Measurements from ENCODE around the gene EIF3L. TPM values are rescaled to one million over a fixed set of nuclear protein-coding genes. Genes with fewer than 3 reads are reported as not detected.

Gene EIF3L
- total RNA-seq, 8 experiments from 2014 or later: 381 to 1,095 (median 566) TPM

- Histone ChIP-seq H3K27ac (no peak overlapping the region), H3K4me3 (no peak overlapping the region), H3K4me1 (replicated peaks in 1 of 2) (peaks cover 5 to 17% of the 10 kb centered on the region in 2 donors)
- ATAC-seq (replicated peaks in 6 of 8): peak; percentile 23 to 83 (median 50)
- 60 to 74% (median 68%) methylated on average over 1 to 7 of the region's 9 CpGs; no CpG with 5 or more reads in 6 of the 10 experiments for WGBS, 10 experiments
- in situ Hi-C loops (cut with MboI; ENCODE audit: low pct_unique_long_range_greater_than_20kb in 2 of 9, low sequenced_read_pairs in 9 of 9, unreplicated experiment in 9 of 9): no loop called here
These were observed 49.4 kb downstream of the EIF3L start for GRCh38 chr22:37898441-37899181.

GRCh38 chr22:37904572-37905533 is 55.6 kb downstream of the EIF3L start:
- in situ Hi-C loops (cut with MboI; ENCODE audit: low pct_unique_long_range_greater_than_20kb in 2 of 9, low sequenced_read_pairs in 9 of 9, unreplicated experiment in 9 of 9): no loop called here
- Histone ChIP-seq H3K4me1 (replicated peaks in 1 of 2) (peaks cover 25 to 27% of the 10 kb centered on the region in 2 donors), H3K4me3 (peak overlapping the region in 3 of 5 donors; percentile 54 to 73 (median 58)), H3K27ac (peak overlapping the region; percentile 84 to 90)
- 19 to 100% (median 75%) methylated on average over 1 to 9 of the region's 10 CpGs; no CpG with 5 or more reads in 2 of the 10 experiments for WGBS, 10 experiments
- ATAC-seq (replicated peaks in 6 of 8): peak in 7 of 8 experiments; percentile 47 to 85 (median 81)

- in situ Hi-C loops (cut with MboI; ENCODE audit: low pct_unique_long_range_greater_than_20kb in 2 of 9, low sequenced_read_pairs in 9 of 9, unreplicated experiment in 9 of 9): no loop called here
- WGBS, 10 experiments: no CpG with 5 or more reads among the region's 90 CpGs
- Histone ChIP-seq H3K27ac (peak within 1 kb of the TSS; percentile 84 to 90), H3K4me3 (peak within 1 kb of the TSS; percentile 54 to 77 (median 72)), H3K4me1 (replicated peaks in 1 of 2) (peaks cover 34 to 36% of the 10 kb centered on the region in 2 donors)
- peak; percentile 66 to 94 (median 72) for ATAC-seq (replicated peaks in 6 of 8)
These were observed 56.5 kb downstream of the EIF3L start, which contains the start of gene MICALL1 for GRCh38 chr22:37905534-37906363. TSS of gene MICALL1 (plus strand) at chr22:37906297. CDS start at chr22:37906423, 126 bp downstream.

- peak overlapping the region; percentile 84 to 90 for H3K27ac ChIP-seq
- 0% methylated on average over 1 to 8 of the region's 75 CpGs; no CpG with 5 or more reads in 8 of the 10 experiments for WGBS, 10 experiments
- ATAC-seq (replicated peaks in 6 of 8): peak; percentile 2 to 54 (median 4)
- H3K4me3 ChIP-seq: peak overlapping the region; percentile 54 to 77 (median 72)
- H3K4me1 ChIP-seq (replicated peaks in 1 of 2): peaks cover 41 to 43% of the 10 kb centered on the region in 2 donors
- in situ Hi-C loops (cut with MboI; ENCODE audit: low pct_unique_long_range_greater_than_20kb in 2 of 9, low sequenced_read_pairs in 9 of 9, unreplicated experiment in 9 of 9): no loop called here
These were observed 57.3 kb downstream of the EIF3L start for GRCh38 chr22:37906364-37907008.

- 8 to 100% (median 59%) methylated on average over 1 to 13 of the region's 19 CpGs for WGBS, 10 experiments
- H3K4me1 ChIP-seq (replicated peaks in 1 of 2): peaks cover 45 to 46% of the 10 kb centered on the region in 2 donors
- in situ Hi-C loops (cut with MboI; ENCODE audit: low pct_unique_long_range_greater_than_20kb in 2 of 9, low sequenced_read_pairs in 9 of 9, unreplicated experiment in 9 of 9): no loop called here
- peak overlapping the region; percentile 54 to 77 (median 72) for H3K4me3 ChIP-seq
- peak overlapping the region in 1 of 2 donors; percentile 90 for H3K27ac ChIP-seq
- no peak for ATAC-seq (replicated peaks in 6 of 8)
These were observed 58.1 kb downstream of the EIF3L start for GRCh38 chr22:37907036-37907954.

- Histone ChIP-seq H3K4me1 (replicated peaks in 1 of 2) (peaks cover 39 to 40% of the 10 kb centered on the region in 2 donors), H3K27ac (no peak overlapping the region), H3K4me3 (no peak overlapping the region)
- 31 to 100% (median 93%) methylated on average over 1 to 5 of the region's 7 CpGs; no CpG with 5 or more reads in 6 of the 10 experiments for WGBS, 10 experiments
- peak in 1 of 8 experiments; percentile 2 for ATAC-seq (replicated peaks in 6 of 8)
- in situ Hi-C loops (cut with MboI; ENCODE audit: low pct_unique_long_range_greater_than_20kb in 2 of 9, low sequenced_read_pairs in 9 of 9, unreplicated experiment in 9 of 9): no loop called here
These were observed 60.5 kb downstream of the EIF3L start for GRCh38 chr22:37909766-37910165.

- ATAC-seq (replicated peaks in 6 of 8): peak; percentile 4 to 83 (median 74)
- Histone ChIP-seq H3K4me3 (peak overlapping the region in 1 of 5 donors; percentile 0), H3K27ac (peak overlapping the region; percentile 64 to 75), H3K4me1 (replicated peaks in 1 of 2) (peaks cover 30 to 31% of the 10 kb centered on the region in 2 donors)
- WGBS, 10 experiments: 36 to 81% (median 48%) methylated on average over 1 to 6 of the region's 15 CpGs; no CpG with 5 or more reads in 3 of the 10 experiments
- in situ Hi-C loops (cut with MboI; ENCODE audit: low pct_unique_long_range_greater_than_20kb in 2 of 9, low sequenced_read_pairs in 9 of 9, unreplicated experiment in 9 of 9): no loop called here
These were observed 61.9 kb downstream of the EIF3L start for GRCh38 chr22:37910890-37911672.

GRCh38 chr22:37911697-37912096 is 62.5 kb downstream of the EIF3L start:
- Histone ChIP-seq H3K4me3 (no peak overlapping the region), H3K4me1 (replicated peaks in 1 of 2) (peaks cover 30 to 31% of the 10 kb centered on the region in 2 donors), H3K27ac (peak overlapping the region in 1 of 2 donors; percentile 75)
- peak in 1 of 8 experiments; percentile 19 for ATAC-seq (replicated peaks in 6 of 8)
- 0 to 100% (median 82%) methylated on average over 1 to 2 of the region's 8 CpGs; no CpG with 5 or more reads in 6 of the 10 experiments for WGBS, 10 experiments
- in situ Hi-C loops (cut with MboI; ENCODE audit: low pct_unique_long_range_greater_than_20kb in 2 of 9, low sequenced_read_pairs in 9 of 9, unreplicated experiment in 9 of 9): no loop called here

GRCh38 chr22:37912171-37912570 is 63.0 kb downstream of the EIF3L start:
- WGBS, 10 experiments: 0 to 100% (median 90%) methylated on average over 1 to 7 of the region's 8 CpGs; no CpG with 5 or more reads in 5 of the 10 experiments

GRCh38 chr22:37913233-37913721 is 64.1 kb downstream of the EIF3L start:
- H3K27ac ChIP-seq: no peak overlapping the region
- ATAC-seq (replicated peaks in 6 of 8): no peak
- in situ Hi-C loops (cut with MboI; ENCODE audit: low pct_unique_long_range_greater_than_20kb in 2 of 9, low sequenced_read_pairs in 9 of 9, unreplicated experiment in 9 of 9): no loop called here
- H3K4me1 ChIP-seq (replicated peaks in 1 of 2): peaks cover 21 to 23% of the 10 kb centered on the region in 2 donors
- WGBS, 10 experiments: 71 to 100% (median 95%) methylated on average over 1 to 6 of the region's 7 CpGs; no CpG with 5 or more reads in 2 of the 10 experiments
- no peak overlapping the region for H3K4me3 ChIP-seq

More at GRCh38 chr22:37912171-37912570, 63.0 kb downstream of the EIF3L start:
- no peak for ATAC-seq (replicated peaks in 6 of 8)
- peaks cover 26 to 28% of the 10 kb centered on the region in 2 donors for H3K4me1 ChIP-seq (replicated peaks in 1 of 2)
- in situ Hi-C loops (cut with MboI; ENCODE audit: low pct_unique_long_range_greater_than_20kb in 2 of 9, low sequenced_read_pairs in 9 of 9, unreplicated experiment in 9 of 9): no loop called here
- H3K27ac ChIP-seq: no peak overlapping the region
- H3K4me3 ChIP-seq: no peak overlapping the region

Data from motor neuron (in vitro differentiated cells).